Hepatocyte (in vitro differentiated cells): ENCODE measurements around the gene HMGCS1. TPM values are rescaled to one million over a fixed set of nuclear protein-coding genes. Genes with fewer than 3 reads are reported as not detected.
A peak's percentile ranks its signal among the peaks of the same experiment; 100 is the strongest.
"Not testable (repeated sequence)": the region's sequence is repeated elsewhere in the genome, so short reads cannot be mapped to it uniquely, and the experiment has no call there.

Experiments used
- DNase-seq: peaks from one replicate; pipeline ENCODE4 v3.0.0-alpha.2; 2016; ENCODE audit warnings: low spot score
- H2AFZ ChIP-seq: fragments of 200-600 bp; sonication (generic); 2 replicates; pipeline ENCODE4 v1.6.0; 2016; ENCODE audit warnings: antibody characterized with exemption, mild to moderate bottlenecking
- H3K27ac ChIP-seq: fragments of 200-600 bp; sonication (generic); 2 replicates; pipeline ENCODE4 v1.5.1; 2016; ENCODE audit warnings: mild to moderate bottlenecking
- H3K27me3 ChIP-seq: fragments of 200-600 bp; sonication (generic); 2 replicates; pipeline ENCODE4 v1.6.1; 2016
- H3K36me3 ChIP-seq: fragments of 200-600 bp; sonication (generic); replicated peaks from 2 replicates; pipeline ENCODE4 v1.5.1; 2016; ENCODE audit warnings: low read depth; ENCODE audit not compliant: insufficient read depth
- H3K4me1 ChIP-seq: fragments of 200-600 bp; sonication (generic); 2 replicates; pipeline ENCODE4 v1.5.1; 2016; ENCODE audit warnings: mild to moderate bottlenecking, moderate library complexity; ENCODE audit not compliant: insufficient read depth
- H3K4me2 ChIP-seq: fragments of 200-600 bp; sonication (generic); 2 replicates; pipeline ENCODE4 v1.6.0; 2016
- H3K4me3 ChIP-seq: fragments of 200-600 bp; sonication (generic); 2 replicates; pipeline ENCODE4 v1.5.1; 2016; ENCODE audit warnings: mild to moderate bottlenecking
- H3K79me2 ChIP-seq: fragments of 200-600 bp; sonication (generic); 2 replicates; pipeline ENCODE4 v1.6.0; 2017; ENCODE audit warnings: mild to moderate bottlenecking
- H3K9me2 ChIP-seq: fragments of 200-600 bp; sonication (generic); replicated peaks from 2 replicates; pipeline ENCODE4 v1.6.0; 2017; ENCODE audit warnings: mild to moderate bottlenecking; ENCODE audit not compliant: insufficient read depth
- H3K9me3 ChIP-seq: fragments of 200-600 bp; sonication (generic); 2 replicates; pipeline ENCODE4 v1.5.1; 2016; ENCODE audit warnings: low read depth, mild to moderate bottlenecking
- H4K20me1 ChIP-seq: fragments of 200-600 bp; sonication (generic); 2 replicates; pipeline ENCODE4 v1.6.0; 2016; ENCODE audit warnings: mild to moderate bottlenecking; ENCODE audit not compliant: insufficient read depth, poor library complexity, severe bottlenecking
- CTCF ChIP-seq: fragments of 200-600 bp; sonication (generic); IDR thresholded peaks from 2 replicates; pipeline ENCODE4 v1.5.1; 2016; ENCODE audit warnings: antibody characterized with exemption, mild to moderate bottlenecking; ENCODE audit not compliant: poor library complexity
- EZH2 ChIP-seq: fragments of 200-600 bp; sonication (generic); IDR thresholded peaks from 2 replicates; pipeline ENCODE4 v1.6.1; 2016; ENCODE audit warnings: antibody characterized with exemption, mild to moderate bottlenecking, borderline replicate concordance
- EZH2phosphoT487 ChIP-seq: fragments of 200-600 bp; sonication (generic); IDR thresholded peaks from one replicate; pipeline ENCODE4 v1.6.1; 2018; ENCODE audit warnings: antibody characterized with exemption, mild to moderate bottlenecking, low read depth, moderate library complexity; ENCODE audit not compliant: unreplicated experiment, severe bottlenecking
- WGBS: methylation state at CpG from one replicate; pipeline ENCODE4 v1.1.6; 2016; ENCODE audit warnings: low lambda C conversion rate; ENCODE audit errors: missing lambda C conversion rate; 5-methylcytosine and 5-hydroxymethylcytosine counted together
- polyA plus RNA-seq: library from polyadenylated mRNA; unstranded; fragments of >200 nt; fragmentation: Nextera tagmentation; extraction: Ambion mirVana; gene quantifications from 2 replicates; pipeline ENCODE4 v1.2.1, GENCODE V29; 2016
- total RNA-seq: library from RNA; depleted of rRNA; stranded (reverse); fragments of >200 nt; gene quantifications from 2 replicates; pipeline ENCODE4 v1.2.3, GENCODE V29; 2014

HMGCS1 gene
- total and polyA plus RNA-seq, 2 experiments from 2014 or later = 114 to 333 TPM

- no peak overlapping the region for H2AFZ ChIP-seq
- no peaks in the 10 kb centered on the region for H3K27me3 ChIP-seq
- TF ChIP-seq EZH2 = no peak
- no peak for TF ChIP-seq CTCF
- H3K4me3 ChIP-seq = no peak overlapping the region
- no peaks in the 10 kb centered on the region for H3K36me3 ChIP-seq
- no peaks in the 10 kb centered on the region for H3K79me2 ChIP-seq
- 96% methylated on average over 1 of the region's 1 CpG for WGBS
- H3K9me3 ChIP-seq = no peaks in the 10 kb centered on the region
- no peak overlapping the region for H3K4me2 ChIP-seq
- no peak overlapping the region for H3K27ac ChIP-seq
- H3K9me2 ChIP-seq = no peaks in the 10 kb centered on the region
- H3K4me1 ChIP-seq = no peaks in the 10 kb centered on the region
- H4K20me1 ChIP-seq = no peaks in the 10 kb centered on the region
- no peak for DNase-seq
Observed at GRCh38 chr5:43338862-43339261, 25.6 kb upstream of the HMGCS1 start.

- no peaks in the 10 kb centered on the region for H3K9me2 ChIP-seq
- H3K4me3 ChIP-seq = no peak overlapping the region
- H3K79me2 ChIP-seq = no peaks in the 10 kb centered on the region
- H3K36me3 ChIP-seq = no peaks in the 10 kb centered on the region
- H3K4me1 ChIP-seq = no peaks in the 10 kb centered on the region
- no peak for TF ChIP-seq EZH2phosphoT487
- TF ChIP-seq CTCF = no peak
- no peak for TF ChIP-seq EZH2
- 75% methylated on average over 2 of the region's 2 CpGs for WGBS
- DNase-seq = peak; percentile 59
- no peaks in the 10 kb centered on the region for H4K20me1 ChIP-seq
- H3K27ac ChIP-seq = peak overlapping the region; percentile 79
- H3K27me3 ChIP-seq = no peaks in the 10 kb centered on the region
- H2AFZ ChIP-seq = no peak overlapping the region
- no peaks in the 10 kb centered on the region for H3K9me3 ChIP-seq
- H3K4me2 ChIP-seq = no peak overlapping the region
Observed at GRCh38 chr5:43336159-43336558, 22.9 kb upstream of the HMGCS1 start.

- Histone ChIP-seq H3K27me3 (no peaks in the 10 kb centered on the region), H3K27ac (peak overlapping the region; percentile 79), H4K20me1 (no peaks in the 10 kb centered on the region), H3K9me3 (no peaks in the 10 kb centered on the region), H3K36me3 (no peaks in the 10 kb centered on the region), H3K9me2 (no peaks in the 10 kb centered on the region), H3K4me1 (no peaks in the 10 kb centered on the region), H3K79me2 (no peaks in the 10 kb centered on the region), H3K4me3 (no peak overlapping the region), H3K4me2 (no peak overlapping the region), H2AFZ (no peak overlapping the region)
- WGBS = 71% methylated on average over 4 of the region's 4 CpGs
- no peak for TF ChIP-seq EZH2
- no peak for TF ChIP-seq EZH2phosphoT487
- TF ChIP-seq CTCF = no peak
- DNase-seq = no peak
Observed at GRCh38 chr5:43335681-43336080, 22.5 kb upstream of the HMGCS1 start.

- Histone ChIP-seq H3K4me1 (no peaks in the 10 kb centered on the region), H3K9me2 (no peaks in the 10 kb centered on the region), H3K27ac (no peak overlapping the region), H4K20me1 (no peaks in the 10 kb centered on the region), H3K36me3 (no peaks in the 10 kb centered on the region), H3K79me2 (no peaks in the 10 kb centered on the region), H3K4me3 (no peak overlapping the region), H3K27me3 (no peaks in the 10 kb centered on the region), H2AFZ (no peak overlapping the region), H3K4me2 (no peak overlapping the region), H3K9me3 (no peaks in the 10 kb centered on the region)
- DNase-seq = no peak
- TF ChIP-seq EZH2 (no peak), EZH2phosphoT487 (no peak), CTCF (no peak)
- 77% methylated on average over 1 of the region's 1 CpG for WGBS
Observed at GRCh38 chr5:43332401-43332800, 19.2 kb upstream of the HMGCS1 start.

- not testable (repeated sequence) for H3K4me1 ChIP-seq, H2AFZ ChIP-seq, H3K9me2 ChIP-seq, DNase-seq, H3K36me3 ChIP-seq, H3K79me2 ChIP-seq, H3K27me3 ChIP-seq, H3K9me3 ChIP-seq, H4K20me1 ChIP-seq, H3K27ac ChIP-seq, H3K4me2 ChIP-seq, H3K4me3 ChIP-seq
Observed at GRCh38 chr5:43325624-43326023, 12.4 kb upstream of the HMGCS1 start.

GRCh38 chr5:43323488-43323887, 10.3 kb upstream of the HMGCS1 start:
- H4K20me1 ChIP-seq, H3K4me2 ChIP-seq: not testable (repeated sequence)

More at GRCh38 chr5:43323488-43323887, 10.3 kb upstream of the HMGCS1 start:
- not testable (repeated sequence) for H3K27me3 ChIP-seq, H3K9me2 ChIP-seq, H3K79me2 ChIP-seq, H3K4me3 ChIP-seq, H3K4me1 ChIP-seq, H3K27ac ChIP-seq, H3K36me3 ChIP-seq, H2AFZ ChIP-seq, H3K9me3 ChIP-seq, DNase-seq
- WGBS = 68% methylated on average over 3 of the region's 3 CpGs
